ENCODE measurements around the gene NRN1L.

NRN1L gene

DNA sequence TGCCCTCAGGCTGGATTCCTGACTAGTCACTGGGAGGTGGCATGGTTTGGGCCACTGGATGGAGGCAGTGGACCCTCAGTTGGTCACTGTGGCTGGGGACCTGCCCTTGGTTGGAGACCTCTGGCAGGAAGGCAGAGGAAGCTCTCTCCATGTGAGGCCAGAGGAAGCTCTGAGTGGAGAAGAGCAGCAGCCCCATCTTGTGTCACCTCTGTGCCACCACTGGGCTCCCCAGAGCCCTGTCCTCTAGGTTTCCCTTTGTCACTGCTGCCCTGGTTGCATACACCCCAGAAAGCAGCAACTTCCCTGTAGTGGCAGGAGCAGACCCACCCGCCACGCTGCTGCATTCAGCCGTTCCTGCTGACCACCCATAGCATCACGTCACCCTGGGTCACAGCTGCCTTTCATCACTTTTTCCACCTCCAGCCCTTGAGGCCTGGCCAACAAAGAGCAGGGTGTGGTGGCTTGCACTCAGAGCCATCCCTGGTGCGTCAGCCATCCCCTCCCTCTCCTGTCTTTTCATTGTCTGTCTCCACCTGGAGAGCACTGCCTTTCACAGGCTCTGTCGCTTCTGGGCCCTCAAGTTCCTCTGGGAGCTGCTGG lies 35.0 kb downstream of the NRN1L start:
- DNase-seq, result no peak

- no peak for DNase-seq
These were observed 37.5 kb downstream of the NRN1L start for GRCh38 chr16:67922221-67922620.

DNA sequence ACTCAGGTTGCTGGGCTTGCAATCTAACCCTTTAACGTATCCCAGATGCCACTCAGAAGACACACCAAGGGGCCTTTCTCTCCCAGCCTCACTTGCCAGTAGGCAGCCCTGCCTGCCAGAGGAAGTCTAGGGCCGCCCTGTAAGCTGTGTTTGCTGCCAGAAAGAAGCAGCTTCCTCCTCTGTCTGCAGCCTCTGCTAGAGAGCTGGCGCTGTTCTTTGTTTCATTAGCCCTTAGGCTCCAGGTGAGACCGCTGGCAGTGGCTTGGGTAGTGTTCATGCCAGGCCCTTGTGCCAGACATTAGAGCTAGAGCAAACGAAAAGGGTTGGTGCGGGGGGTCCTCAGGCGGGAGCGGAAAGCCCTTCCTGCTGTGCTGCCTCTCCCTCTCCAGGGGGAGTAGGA lies 38.1 kb downstream of the NRN1L start:
- DNase-seq, result no peak

DNA sequence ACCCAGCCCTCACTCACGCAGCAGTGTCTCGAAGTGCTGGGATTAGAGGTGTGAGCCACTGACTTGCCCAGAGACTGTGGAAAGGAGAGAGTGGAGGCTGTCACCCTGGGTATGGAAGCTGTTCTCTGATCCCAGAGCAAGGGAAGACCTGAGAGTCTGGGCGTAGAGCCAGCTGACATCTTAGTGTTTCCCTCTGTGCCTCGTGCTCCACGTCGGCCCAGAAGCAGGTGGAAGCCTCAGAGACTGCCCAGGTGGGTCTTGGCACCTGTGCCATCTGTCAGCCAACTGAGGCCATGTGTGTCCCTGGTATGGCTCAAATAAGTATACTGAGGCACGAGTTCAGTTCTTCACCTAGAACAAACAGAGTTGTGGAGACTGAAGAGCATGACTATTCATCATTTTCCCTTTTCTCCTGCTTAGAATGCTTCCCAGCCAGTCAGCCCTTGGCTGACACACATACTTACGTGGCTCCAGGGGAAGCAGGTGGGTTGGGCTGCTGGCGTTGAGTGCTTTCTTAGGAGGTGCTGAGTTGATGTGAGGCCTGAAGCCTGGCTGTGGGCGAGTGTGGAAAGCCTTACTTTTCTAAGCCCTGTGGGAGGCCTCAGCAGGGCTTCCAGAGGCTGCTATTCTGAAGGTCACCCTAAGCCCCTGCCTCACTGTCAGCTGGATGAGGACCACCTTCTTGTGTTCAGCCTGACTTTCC lies 38.9 kb downstream of the NRN1L start:
- no peak for DNase-seq

DNA sequence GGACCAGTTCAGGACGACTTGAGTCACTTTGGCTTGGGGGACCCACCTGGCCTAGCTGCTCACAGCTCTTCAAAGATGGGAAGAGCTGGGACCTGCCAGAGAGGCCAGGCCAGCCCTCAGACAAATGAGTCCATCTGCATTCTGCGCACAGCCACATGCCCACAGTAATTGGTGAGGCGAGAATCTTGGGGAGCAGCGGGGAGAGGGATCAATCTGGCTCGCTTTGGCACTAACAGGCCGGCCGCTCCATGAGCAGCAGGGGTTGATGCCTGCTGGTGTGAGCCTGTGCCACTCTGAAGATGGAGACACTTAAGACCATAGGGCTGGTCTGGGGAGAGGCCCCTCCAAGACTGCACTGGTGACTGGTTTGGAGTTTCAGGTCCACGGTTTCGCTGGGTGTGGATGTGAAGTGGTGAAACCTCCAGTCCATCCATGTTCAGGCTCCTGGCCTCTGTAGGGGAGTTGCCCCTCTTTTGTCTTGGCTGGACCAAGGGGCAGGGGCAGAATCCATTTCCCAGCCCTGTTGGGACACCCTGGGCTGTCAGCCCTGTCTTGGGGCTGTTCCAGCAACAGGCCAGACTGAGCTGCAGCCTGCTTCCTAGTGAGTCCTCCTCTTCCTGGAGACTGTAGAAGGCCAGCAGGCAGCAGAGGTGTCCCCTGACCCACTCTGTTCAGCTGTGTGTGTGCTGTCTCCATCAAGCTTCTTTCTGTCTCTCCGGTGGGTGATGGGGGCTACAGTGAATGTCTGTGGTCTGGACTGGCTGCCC lies 39.6 kb downstream of the NRN1L start:
- no peak for DNase-seq

DNA sequence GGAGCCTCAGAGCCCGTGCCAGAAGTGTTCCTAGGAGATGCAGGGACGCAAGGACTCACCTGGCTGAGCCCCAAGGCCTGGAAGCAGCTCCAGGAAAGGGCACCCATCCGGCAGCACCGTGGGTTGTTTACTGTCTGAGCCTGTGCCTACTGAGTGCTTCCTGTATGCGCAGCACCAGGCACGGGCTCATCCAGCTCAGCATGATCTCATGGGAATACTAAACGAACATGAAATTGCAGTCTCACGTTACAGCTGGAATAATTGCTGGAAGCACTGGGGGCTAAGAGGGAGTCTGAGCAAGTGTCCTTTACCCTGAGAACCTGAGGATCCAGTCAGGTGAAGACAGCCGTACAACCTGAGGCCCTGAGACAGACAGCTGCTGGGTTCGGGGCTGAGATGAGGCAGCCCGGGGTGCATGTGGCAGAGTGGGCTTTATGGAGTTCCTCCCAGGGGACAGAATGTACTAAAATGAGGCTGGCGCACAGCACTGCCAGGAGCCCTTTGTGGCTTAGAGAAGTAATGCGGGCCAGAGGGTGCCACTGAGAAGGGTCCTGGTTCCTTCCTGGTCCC lies 41.6 kb downstream of the NRN1L start:
- peak; percentile 67 for DNase-seq

- no peak for DNase-seq
These were observed 42.7 kb downstream of the NRN1L start for GRCh38 chr16:67927131-67927941.

GRCh38 chr16:67928147-67928546 lies 43.5 kb downstream of the NRN1L start:
- no peak for DNase-seq

DNA sequence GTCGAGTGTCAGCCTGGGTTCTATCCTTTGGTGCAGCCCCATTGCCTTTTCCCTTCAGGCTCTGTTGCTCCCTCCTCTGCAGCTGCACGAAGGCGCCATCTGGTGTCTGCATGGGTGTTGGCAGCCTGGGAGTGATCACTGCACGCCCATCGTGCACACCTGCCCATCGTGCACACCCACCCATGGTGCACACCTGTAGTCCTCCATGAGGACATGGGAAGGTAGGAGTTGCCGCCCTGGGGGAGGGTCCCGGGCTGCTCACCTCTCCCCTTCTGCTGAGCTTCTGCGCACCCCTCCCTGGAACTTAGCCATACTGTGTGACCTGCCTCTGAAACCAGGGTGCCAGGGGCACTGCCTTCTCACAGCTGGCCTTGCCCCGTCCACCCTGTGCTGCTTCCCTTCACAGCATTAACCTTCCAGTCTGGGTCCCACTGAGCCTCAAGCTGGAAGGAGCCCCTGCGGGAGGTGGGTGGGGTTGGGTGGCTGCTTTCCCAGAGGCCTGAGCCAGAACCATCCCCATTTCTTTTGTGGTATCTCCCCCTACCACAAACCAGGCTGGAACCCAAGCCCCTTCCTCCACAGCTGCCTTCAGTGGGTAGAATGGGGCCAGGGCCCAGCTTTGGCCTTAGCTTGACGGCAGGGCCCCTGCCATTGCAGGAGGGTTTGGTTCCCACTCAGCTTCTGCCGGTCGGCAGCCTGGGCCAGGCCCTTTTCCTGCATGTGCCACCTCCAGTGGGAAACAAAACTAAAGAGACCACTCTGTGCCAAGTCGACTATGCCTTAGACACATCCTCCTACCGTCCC lies 44.1 kb downstream of the NRN1L start:
- DNase-seq, result peak; percentile 79

GRCh38 chr16:67930191-67930590 lies 45.5 kb downstream of the NRN1L start:
- no peak for DNase-seq

DNA sequence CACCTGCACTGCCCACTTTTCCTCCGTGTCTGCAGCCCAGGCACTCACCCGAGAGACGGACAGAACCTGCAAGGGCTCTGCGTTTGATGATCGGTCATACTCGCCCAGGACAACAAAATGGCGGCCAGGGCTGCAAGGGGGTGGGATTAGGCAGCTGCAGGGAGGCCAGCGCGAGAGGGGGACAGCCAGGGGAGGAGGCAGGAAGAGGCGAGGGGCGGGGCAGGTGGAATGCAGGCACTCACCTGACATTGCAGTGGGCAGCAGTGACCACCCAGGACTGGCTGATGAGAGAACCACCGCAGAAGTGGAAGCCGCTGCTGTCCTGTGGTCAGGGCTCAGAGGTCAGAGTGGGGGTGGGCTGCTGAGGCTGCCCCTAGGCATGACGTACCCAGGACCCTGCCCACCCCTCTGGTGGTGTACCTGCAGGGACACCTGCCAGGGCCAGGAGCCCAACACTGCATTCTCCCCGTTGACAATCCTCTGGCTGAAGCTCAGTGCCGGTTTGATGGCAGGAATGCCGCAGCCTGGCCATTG lies 46.1 kb downstream of the NRN1L start:
- no peak for DNase-seq

DNA sequence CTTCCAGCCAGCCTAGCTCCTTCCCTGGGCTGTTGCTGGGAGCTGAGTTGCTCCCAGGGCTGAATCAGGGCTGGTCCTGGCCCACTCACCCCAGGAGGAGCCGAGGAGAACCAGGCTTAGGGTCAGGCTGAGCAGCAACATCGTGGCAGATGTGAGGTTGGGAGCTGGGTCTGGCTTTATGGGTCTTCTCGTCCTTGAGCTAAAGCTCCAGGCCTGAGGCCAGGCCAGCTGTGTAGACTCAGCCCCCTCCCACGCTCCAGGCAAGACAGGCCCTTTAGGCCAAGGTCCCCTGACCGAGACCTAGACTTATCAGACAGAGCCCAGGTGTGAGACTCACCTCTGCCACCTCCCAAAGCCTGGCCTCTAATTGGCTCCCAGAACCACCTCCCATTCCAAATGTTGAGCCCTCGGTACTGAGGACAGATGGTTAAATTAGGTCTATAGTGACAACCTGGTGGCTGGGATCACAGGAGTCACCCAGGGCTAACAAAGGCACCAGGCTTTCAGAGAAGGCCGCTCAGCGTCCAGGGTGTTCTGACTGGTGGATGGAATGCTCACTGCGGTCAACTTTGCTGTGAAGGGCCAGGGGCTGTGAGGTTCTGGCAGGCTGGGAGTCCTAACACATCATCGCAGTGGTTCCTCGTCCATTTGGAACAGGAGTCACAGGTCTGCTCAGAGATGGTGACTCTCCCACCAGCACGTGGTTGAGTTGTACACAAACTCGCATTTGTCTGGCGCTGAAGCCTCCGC lies 47.2 kb downstream of the NRN1L start, which contains the start of gene CTRL:
Gene CTRL (minus strand): TSS at position 151 of the 750 bp plus-strand sequence. CDS start 10 bp downstream, at position 141.
- no peak for DNase-seq

GRCh38 chr16:67932462-67932840 lies 47.8 kb downstream of the NRN1L start:
- DNase-seq, result no peak

- DNase-seq, result no peak
These were observed 49.1 kb downstream of the NRN1L start for GRCh38 chr16:67933805-67934204.

DNA sequence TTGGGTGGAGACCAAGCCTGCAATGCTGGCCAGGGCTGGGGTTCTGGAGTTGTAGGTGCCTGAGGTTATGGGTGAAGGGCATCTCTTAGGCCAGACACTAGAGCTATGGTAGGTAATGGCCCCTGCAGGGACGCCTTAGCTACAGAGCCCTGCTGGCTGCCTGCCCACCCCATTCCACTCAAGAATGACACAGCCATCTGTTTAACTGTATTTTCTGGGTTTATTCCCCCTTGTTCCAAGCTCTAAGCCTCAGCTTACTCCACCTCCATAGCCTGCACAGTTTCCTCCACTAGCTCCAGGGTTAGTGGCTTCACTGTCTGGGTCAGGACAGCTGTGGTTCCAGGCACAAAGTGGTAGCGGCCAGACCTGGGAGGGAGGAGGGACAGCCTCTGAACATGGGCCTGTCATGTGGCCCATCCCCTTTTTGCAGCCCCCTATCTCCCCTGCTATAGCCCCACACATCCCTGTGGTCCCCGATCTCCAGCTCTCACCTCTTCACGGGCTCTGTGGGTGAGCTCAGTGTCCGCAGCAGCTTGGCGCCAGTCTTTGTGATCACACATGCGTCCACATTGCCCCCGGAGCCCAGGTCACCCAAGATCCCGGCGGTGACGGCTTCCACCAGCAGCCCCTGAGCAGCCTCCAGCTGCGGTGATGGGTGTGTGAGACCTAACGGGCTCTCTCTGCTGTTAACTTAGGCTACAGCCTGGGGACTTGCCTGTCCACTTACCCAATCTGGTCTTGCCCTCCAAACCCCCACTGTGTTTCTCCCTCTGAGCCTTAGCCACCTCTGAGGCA lies 49.8 kb downstream of the NRN1L start:
- peak; percentile 45 for DNase-seq

- DNase-seq, result peak; percentile 54
These were observed 50.4 kb downstream of the NRN1L start for GRCh38 chr16:67935101-67935401.

GRCh38 chr16:67935402-67936123 lies 50.9 kb downstream of the NRN1L start:
- peak; percentile 99 for DNase-seq

All from NCI-H82 (cell line).